ENCODE results near the gene EIF2AK2. TPM values are rescaled to one million over a fixed set of nuclear protein-coding genes. Genes with fewer than 3 reads are reported as not detected.
"Not testable (repeated sequence)": the region's sequence is repeated elsewhere in the genome, so short reads cannot be mapped to it uniquely, and the experiment has no call there.

EIF2AK2 gene
- polyA plus RNA-seq, 2 of the 4 experiments (the other 2 are of a cell fraction), result 29.8 to 47.2 TPM

DNA sequence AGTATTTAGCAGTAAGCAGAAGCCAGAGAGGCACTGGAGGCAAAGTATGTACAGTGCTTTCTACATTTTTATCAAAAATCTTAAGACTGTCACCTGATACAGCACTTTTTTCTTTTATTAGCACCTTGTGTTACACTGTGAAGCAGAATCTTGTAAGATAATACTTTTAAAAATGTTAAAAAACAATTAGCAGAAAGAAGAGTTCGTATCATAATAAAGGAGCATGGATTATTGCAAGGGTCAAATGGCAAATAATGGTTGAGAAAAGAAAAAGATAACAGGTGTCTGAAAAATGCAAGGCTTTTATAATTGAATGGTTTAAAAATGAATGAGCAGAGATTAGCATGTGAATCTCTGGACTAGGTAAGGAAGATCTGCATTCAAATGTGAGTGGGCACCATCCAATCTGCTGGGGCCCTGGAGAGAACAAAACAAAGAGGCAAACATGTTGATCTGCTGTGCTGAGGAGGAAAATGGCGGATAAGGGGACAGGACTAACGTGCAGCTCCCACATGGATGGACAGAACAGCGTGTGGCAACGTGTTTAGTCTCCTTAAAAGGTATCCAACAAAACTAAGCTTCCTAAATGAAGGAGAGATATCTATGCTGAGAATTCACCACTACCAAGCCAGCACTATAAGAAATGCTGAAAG lies 49.0 kb upstream of the EIF2AK2 start:
- no peaks in the 10 kb centered on the region for H3K4me1 ChIP-seq
- no peak overlapping the region for H3K27ac ChIP-seq
- H3K9me3 ChIP-seq, result peaks cover 53% of the 10 kb centered on the region
- H3K4me2 ChIP-seq, result no peak overlapping the region
- FAIRE-seq (peak; percentile 28), DNase-seq (ENCODE audit: low read depth in 1 of 2, low spot score in 1 of 2) (no peak), ATAC-seq (no peak)
- no peak for TF ChIP-seq CBX2 (IDR thresholded peaks at IDR 0.05; ENCODE audit: borderline replicate concordance, low read depth)
- no peak for TF ChIP-seq NR3C1 (IDR thresholded peaks at IDR 0.05)
- TF ChIP-seq TP53 (CRISPR knock-in tag; IDR thresholded peaks at IDR 0.05), result no peak
- no peak for TF ChIP-seq BHLHE40 (IDR thresholded peaks at IDR 0.05; ENCODE audit: low read depth, low read length)
- no peak for TF ChIP-seq RARB (CRISPR knock-in tag; IDR thresholded peaks at IDR 0.05)
- no peak for TF ChIP-seq NPAS2 (CRISPR knock-in tag; IDR thresholded peaks at IDR 0.05; ENCODE audit: borderline replicate concordance)
- no peak for TF ChIP-seq KDM1A (IDR thresholded peaks at IDR 0.05; ENCODE audit: low read depth)
- no peak for TF ChIP-seq PHF8 (IDR thresholded peaks at IDR 0.05; ENCODE audit: borderline replicate concordance, low read depth)
- TF ChIP-seq FOSL2 (IDR thresholded peaks at IDR 0.05), result no peak
- TF ChIP-seq FOSL2 (CRISPR knock-in tag; IDR thresholded peaks at IDR 0.05), result no peak
- no peak for TF ChIP-seq HOXA7 (CRISPR knock-in tag; IDR thresholded peaks at IDR 0.05)
- no peak for TF ChIP-seq EHF (CRISPR knock-in tag; IDR thresholded peaks at IDR 0.05)
- TF ChIP-seq, protein P1, sequence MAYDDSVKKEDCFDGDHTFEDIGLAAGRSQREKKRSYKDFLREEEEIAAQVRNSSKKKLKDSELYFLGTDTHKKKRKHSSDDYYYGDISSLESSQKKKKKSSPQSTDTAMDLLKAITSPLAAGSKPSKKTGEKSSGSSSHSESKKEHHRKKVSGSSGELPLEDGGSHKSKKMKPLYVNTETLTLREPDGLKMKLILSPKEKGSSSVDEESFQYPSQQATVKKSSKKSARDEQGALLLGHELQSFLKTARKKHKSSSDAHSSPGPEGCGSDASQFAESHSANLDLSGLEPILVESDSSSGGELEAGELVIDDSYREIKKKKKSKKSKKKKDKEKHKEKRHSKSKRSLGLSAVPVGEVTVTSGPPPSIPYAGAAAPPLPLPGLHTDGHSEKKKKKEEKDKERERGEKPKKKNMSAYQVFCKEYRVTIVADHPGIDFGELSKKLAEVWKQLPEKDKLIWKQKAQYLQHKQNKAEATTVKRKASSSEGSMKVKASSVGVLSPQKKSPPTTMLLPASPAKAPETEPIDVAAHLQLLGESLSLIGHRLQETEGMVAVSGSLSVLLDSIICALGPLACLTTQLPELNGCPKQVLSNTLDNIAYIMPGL (CRISPR knock-in tag; IDR thresholded peaks at IDR 0.05; ENCODE audit: borderline replicate concordance), result no peak
- no peak for TF ChIP-seq RAD21 (conservative IDR thresholded peaks at IDR 0.05 in 1 of 2, IDR thresholded peaks at IDR 0.05 in 1 of 2)
- no peak for TF ChIP-seq SREBF2 (IDR thresholded peaks at IDR 0.05)
- POLR2A ChIA-PET, result no interaction called here
- H3K4me3 ChIP-seq, result no peak overlapping the region
- CTCF ChIA-PET, result interaction anchor here (1.1 kb wide), 1 partner anchor 26 kb away, joined by 3 read pairs; the partner anchor contains the start of genes CEBPZ and NDUFAF7
- 90% methylated on average over 5 of the region's 5 CpGs for WGBS (ENCODE audit: missing lambda C conversion rate)

DNA sequence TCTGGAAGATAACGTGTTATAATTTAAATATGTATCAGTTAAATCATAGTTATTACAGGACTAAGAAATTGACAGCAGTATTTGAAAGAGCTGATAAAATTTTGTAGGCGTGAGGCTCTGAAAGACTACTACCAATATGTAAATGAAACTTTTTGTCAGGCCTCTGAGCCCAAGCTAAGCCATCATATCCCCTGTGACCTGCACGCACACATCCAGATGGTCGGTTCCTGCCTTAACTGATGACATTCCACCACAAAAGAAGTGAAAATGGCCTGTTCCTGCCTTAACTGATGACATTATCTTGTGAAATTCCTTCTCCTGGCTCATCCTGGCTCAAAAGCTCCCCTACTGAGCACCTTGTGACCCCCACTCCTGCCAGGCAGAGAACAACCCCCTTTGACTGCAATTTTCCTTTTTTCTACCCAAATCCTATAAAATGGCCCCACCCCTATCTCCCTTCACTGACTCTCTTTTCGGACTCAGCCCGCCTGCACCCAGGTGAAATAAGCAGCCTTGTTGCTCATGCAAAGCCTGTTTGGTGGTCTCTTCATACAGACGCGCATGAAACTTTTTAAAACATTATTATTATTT lies 48.4 kb upstream of the EIF2AK2 start:
- H3K4me1 ChIP-seq; FAIRE-seq; ATAC-seq; DNase-seq (ENCODE audit: low read depth in 1 of 2, low spot score in 1 of 2); H3K4me3 ChIP-seq; H3K4me2 ChIP-seq; H3K27ac ChIP-seq; CTCF ChIA-PET: not testable (repeated sequence)
- peaks cover 53% of the 10 kb centered on the region for H3K9me3 ChIP-seq
- 83% methylated on average over 8 of the region's 8 CpGs for WGBS (ENCODE audit: missing lambda C conversion rate)
- POLR2A ChIA-PET, result interaction anchor here (0.6 kb wide), 1 partner anchor 14 kb away, joined by 3 read pairs; no protein-coding TSS in a partner anchor

DNA sequence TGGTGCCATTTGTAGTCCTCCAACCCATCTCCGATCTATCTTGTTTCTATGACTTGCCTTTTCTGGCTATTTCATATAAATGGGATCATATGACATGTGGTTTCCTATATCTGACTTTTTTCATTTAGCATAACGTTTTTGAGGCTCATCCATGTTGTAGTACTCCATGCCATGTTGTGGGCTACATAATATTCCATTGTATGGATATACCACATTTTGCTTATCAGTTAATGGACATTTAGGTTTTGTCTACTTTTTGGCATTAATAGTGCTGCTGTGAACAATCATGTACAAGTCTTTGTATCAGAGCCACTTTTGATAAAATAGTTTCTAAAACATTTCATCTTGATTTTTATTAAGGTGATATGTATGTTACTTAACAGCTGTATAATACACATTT lies 46.9 kb upstream of the EIF2AK2 start:
- POLR2A ChIA-PET, result interaction anchor here (0.5 kb wide), 1 partner anchor 10 kb away, joined by 3 read pairs; no protein-coding TSS in a partner anchor
- no peak overlapping the region for H3K4me2 ChIP-seq
- no peak overlapping the region for H3K4me3 ChIP-seq
- FAIRE-seq (peak; percentile 70), DNase-seq (ENCODE audit: low read depth in 1 of 2, low spot score in 1 of 2) (no peak), ATAC-seq (no peak)
- 76% methylated on average over 2 of the region's 2 CpGs for WGBS (ENCODE audit: missing lambda C conversion rate)
- CTCF ChIA-PET, result interaction anchor here (1.3 kb wide), 1 partner anchor 10 kb away, joined by 3 read pairs; no protein-coding TSS in a partner anchor
- H3K27ac ChIP-seq, result no peak overlapping the region
- peaks cover 45% of the 10 kb centered on the region for H3K9me3 ChIP-seq
- TF ChIP-seq KDM1A (IDR thresholded peaks at IDR 0.05; ENCODE audit: low read depth) (peak; percentile 38; the same call in 1 of the 2 replicates), CBX8 (IDR thresholded peaks at IDR 0.05) (no peak)
- H3K4me1 ChIP-seq, result no peaks in the 10 kb centered on the region

DNA sequence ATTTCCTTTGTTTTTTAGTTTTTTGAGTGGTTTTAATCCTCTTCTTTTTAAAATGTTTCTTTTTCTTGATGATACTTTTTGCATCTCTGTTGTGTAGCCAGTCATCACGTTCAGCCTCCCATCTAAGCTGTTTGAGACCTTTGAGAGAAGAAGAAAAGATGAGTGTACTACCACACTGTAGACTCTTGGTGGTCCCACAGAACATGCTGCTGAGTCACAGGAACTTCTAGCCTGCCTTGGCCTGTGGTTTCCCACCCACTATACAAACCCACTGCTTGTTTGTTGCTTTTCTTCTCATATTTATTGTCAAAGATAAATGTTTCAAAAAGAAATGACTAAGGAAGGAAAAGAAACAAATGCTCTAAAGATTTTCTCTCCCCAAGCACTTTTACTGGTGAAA lies 45.0 kb upstream of the EIF2AK2 start:
- ATAC-seq (no peak), FAIRE-seq (no peak), DNase-seq (ENCODE audit: low read depth in 1 of 2, low spot score in 1 of 2) (no peak)
- H3K4me1 ChIP-seq, result peaks cover 9% of the 10 kb centered on the region
- ChIA-PET POLR2A (no interaction called here), CTCF (interaction anchor here (1.0 to 2.6 kb wide), 4 partner anchors 10 to 15 kb away, joined by 3 to 13 read pairs (median 5); no protein-coding TSS in a partner anchor)
- peaks cover 28% of the 10 kb centered on the region for H3K9me3 ChIP-seq
- WGBS (ENCODE audit: missing lambda C conversion rate), result 96% methylated on average over 1 of the region's 1 CpG
- H3K27ac ChIP-seq, result no peak overlapping the region
- H3K4me3 ChIP-seq, result no peak overlapping the region
- TF ChIP-seq NFE2L2 (conservative IDR thresholded peaks at IDR 0.05; ENCODE audit: low read length) (no peak), KDM1A (IDR thresholded peaks at IDR 0.05; ENCODE audit: low read depth) (no peak), FOSB (CRISPR knock-in tag; IDR thresholded peaks at IDR 0.05) (no peak), EHMT2 (IDR thresholded peaks at IDR 0.05; ENCODE audit: low read depth) (no peak), ZFP36 (IDR thresholded peaks at IDR 0.05; ENCODE audit: borderline replicate concordance, partially characterized antibody) (no peak)
- TF ChIP-seq, protein P2, sequence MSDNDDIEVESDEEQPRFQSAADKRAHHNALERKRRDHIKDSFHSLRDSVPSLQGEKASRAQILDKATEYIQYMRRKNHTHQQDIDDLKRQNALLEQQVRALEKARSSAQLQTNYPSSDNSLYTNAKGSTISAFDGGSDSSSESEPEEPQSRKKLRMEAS (IDR thresholded peaks at IDR 0.05), result no peak
- TF ChIP-seq, protein P3, sequence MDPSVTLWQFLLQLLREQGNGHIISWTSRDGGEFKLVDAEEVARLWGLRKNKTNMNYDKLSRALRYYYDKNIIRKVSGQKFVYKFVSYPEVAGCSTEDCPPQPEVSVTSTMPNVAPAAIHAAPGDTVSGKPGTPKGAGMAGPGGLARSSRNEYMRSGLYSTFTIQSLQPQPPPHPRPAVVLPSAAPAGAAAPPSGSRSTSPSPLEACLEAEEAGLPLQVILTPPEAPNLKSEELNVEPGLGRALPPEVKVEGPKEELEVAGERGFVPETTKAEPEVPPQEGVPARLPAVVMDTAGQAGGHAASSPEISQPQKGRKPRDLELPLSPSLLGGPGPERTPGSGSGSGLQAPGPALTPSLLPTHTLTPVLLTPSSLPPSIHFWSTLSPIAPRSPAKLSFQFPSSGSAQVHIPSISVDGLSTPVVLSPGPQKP (IDR thresholded peaks at IDR 0.05; ENCODE audit: low read depth, low read length), result no peak
- H3K4me2 ChIP-seq, result no peak overlapping the region
